Esophagus mucosa (tissue), 1 donor: ENCODE measurements around the gene H6PD. TPM values are rescaled to one million over a fixed set of nuclear protein-coding genes. Genes with fewer than 3 reads are reported as not detected.
A peak's percentile ranks its signal among the peaks of the same experiment; 100 is the strongest.

Experiments used
- ATAC-seq: fragments of 200-7000 bp; cut with Tn5 transposase; one replicate; pipeline ENCODE4 v1.9.1; 2020
- total RNA-seq: library from RNA; stranded (reverse); gene quantifications from one replicate; pipeline ENCODE4 v1.2.4, GENCODE V29; 2023
- donor health status: DM: yes; HTN: yes; CAD: no.

H6PD gene
- total RNA-seq, 1 donor from 2014 or later: 20.4 TPM

DNA sequence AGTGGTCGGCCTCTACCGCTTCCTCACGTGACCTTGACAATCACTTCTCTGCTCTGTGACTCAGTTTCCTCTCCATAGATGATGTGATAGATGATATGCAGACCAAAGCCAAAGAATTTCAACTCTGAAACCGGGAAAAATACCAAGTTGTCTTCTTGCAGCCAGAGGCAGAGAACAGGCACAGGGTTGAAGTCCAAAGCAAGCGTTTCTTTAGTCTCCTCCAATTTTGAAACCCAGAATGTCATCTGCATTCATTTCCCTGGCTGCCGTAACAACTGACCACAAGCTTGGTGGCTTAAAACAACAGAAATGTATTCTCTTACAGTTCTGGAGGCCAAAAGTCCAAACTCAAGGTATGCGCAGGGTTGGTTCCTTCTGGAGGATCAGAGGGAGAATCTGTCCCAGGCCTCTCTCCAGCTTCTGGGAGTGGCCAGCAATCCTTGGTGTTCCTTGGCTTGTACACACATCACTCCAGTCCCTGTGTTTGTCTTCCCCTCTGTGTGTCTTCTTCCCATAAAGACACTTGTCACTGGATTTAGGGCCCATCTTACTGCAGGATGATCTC, 30.3 kb upstream of the H6PD start:
- no peak for ATAC-seq

DNA sequence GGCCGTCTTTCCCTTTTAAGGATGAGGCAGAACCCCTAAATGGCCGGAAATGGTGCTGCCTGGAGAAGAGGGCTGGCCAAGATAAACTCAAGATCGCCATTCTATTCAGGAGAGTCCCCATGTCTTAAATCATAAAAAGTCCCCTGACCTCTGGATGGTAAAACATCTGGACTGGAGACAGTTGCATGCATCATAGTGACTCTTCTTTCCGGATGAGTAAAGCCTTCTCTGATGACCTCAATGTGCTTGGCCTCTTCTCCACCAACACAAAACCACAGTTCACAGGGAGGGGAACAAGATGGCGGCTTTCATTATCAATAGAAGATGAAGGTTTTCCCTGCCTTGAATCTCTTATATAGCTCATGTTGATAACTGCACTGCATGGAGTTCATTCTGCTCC, 27.5 kb upstream of the H6PD start:
- no peak for ATAC-seq

DNA sequence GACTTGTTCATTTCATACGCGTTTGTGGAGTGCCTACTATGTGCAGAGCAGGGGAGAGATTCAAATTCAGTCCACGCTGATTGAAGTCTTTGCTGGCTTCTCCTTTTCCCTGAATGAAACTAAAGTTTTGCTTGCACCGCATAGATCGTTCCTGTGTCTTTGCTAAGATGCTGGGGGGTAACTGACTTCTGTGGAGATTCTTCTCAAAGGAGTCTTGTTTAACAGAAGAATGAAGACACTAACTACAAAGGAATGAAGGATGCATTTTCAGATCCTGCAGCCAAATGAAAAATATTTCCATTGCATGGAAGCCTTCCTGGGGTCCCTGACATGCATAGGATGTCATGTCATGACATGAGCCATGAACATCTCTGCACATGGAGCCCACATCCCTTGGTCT, 26.9 kb upstream of the H6PD start:
- no peak for ATAC-seq

DNA sequence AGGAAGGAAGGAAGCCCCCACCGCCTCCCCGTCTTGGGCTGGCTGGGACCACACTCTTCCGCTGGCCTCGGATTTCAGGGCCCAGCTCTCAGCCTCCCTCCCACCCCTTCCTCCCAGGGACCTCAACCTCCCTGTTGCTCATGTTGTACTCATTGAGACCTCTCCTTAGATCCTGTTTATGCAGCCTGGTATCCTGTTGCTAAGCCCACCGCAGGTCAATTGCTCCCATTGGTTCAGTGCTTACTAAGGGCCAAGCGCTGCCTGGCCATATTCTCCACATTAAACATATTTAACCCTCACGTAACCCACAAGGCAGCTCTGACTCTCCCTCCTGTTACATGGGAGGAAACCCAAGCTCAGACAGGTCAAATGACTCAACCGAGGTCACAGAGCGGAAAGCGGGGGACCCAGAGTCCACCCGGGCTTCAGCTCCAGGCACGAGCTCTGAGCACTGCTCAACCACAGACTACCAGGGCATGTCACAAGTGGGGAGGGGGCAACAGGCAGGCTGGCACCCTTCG, 23.2 kb upstream of the H6PD start:
- peak; percentile 25 for ATAC-seq

DNA sequence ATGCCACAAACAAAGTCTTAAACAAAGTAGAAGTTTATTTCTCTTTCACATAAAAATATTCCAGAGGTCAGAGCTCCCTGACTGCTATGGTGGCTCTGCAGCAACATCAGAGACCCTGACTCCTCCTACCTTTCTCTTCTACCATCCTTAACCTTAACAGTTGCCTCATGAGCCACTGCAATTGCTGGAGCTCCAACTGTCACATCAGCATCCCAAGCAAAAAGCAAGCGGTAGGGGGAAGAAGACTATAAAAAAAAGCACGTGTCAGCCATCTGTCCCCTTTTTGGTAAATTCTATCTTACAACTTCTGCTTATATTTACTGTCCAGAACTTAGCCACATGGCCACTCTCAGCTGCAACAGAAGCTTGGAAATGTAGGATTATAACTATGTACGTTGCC, 21.8 kb upstream of the H6PD start:
- no peak for ATAC-seq

DNA sequence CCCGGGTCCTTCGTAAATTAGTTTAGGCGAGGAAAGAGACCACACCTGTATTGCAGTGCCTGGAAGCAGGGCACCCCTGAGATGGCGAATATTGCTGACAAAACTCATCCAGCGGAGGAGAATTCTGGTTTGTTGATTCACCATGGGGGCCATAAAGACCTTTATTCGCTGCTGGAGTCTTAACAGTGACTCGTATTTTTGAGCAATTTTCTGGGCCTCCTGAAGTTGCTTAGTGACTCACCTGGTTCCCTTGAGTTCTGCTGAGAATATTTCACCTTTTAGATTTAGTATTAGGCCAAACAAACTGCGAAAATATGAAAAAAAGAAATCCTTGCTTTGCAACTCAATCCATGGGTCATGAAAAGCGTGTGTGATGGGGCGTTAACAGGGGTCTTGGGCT, 20.6 kb upstream of the H6PD start:
- ATAC-seq: no peak

DNA sequence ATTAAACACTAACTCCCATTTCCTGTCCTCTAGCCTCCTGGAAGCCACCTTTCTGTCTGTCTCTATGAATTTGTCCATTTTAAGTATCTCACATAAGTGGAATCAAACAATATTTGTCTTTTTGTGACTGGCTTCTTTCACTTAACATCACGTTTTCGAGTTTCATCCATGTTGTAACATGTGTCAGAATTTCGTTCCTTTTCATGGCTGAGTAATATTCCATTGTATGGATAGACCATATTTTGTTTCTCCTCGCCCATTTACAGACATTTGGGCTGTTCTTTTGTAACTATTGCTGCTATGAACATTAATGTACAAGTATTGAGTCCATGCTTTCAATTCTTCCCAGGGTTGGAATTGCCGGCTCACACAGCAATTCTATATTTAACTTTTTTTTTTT, 15.7 kb upstream of the H6PD start:
- no peak for ATAC-seq

DNA sequence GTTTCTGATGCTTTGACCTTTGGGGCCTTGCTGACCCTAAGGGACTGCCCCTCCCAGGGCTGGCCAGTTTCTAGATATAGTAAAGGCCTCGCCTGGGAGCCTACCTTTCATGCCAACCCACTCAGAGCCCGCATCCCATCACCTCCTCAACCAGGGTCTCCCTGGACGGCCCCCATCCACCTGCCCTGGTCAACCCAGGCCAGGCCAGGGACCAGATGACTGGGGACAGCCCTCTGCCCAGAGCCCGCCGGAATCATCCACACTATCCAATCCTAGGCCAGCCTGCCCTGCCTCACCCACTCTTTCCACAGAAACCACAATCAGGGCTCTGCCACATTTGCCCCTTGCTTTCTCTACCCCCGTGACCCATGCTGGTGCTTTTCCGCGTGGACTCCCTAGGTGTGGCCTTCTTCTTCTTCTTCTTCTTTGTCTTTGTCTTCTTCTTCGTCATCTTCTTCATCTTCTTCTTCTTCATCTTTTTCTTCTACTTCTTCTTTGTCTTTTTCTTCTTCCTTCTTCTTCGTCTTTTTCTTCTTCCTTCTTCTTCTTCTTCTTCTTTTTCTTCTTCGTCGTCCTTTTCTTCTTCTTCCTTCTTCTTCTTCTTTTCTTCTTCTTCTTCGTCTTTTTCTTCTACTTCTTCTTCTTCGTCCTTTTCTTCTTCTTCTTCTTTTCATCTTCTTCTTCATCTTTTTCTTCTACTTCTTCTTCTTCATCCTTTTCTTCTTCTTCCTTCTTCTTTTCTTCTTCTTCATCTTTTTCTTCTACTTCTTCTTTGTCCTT, 11.5 kb upstream of the H6PD start:
- no peak for ATAC-seq

DNA sequence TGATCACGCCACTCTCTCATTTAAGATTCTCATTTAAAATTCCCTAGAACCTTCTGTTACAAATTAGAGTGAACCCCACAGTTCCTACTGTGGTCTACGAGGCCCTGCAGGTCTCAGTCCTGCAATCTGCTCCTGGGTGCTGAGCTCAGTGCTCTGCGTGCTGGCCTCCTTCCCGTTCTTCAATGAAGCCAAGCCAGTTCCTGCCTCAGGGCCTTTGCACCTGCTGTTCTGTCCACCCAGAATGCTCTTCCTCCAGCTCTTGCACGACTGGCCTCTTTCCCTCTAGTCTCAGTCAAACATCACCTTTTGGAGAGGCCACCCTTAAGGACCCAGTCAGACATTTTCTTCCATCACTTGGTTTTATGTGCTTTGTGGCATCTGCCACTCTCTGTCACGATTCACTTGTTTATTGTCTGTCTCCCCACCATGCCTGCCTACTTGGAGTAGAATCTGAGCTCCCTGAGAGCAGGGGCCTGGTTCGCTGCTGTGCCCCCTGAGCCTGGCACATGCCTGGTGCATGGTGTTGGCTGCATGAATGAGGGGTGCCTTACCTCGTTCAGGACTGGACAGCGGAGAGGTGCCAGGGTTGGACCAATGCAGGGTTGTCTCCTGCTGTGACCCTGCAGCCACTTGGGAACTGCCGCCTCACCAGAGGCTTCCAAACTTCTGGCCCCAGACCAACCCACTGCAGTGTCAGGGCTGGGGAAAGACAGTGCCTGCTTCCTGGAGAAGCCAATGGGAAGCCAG, 9.7 kb upstream of the H6PD start:
- no peak for ATAC-seq

DNA sequence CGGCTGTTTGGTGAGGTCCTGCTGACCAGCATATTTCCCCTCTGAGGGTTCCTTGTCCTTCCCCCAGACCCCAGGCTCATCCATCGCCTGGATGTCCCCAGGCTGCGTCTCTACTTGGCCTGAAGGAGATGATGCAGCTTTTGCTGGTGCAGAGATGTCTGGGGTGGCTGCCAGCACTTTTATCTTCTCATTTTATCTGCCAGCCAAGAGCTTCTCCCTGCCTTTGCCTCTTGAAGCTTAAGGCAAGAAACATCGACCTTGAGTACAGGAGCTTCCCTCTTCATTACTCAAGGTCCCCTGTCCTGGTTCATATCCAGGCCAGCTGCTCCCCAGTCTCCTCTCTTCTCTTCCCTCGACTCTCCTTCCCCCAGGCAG, 9.2 kb upstream of the H6PD start:
- ATAC-seq: no peak

DNA sequence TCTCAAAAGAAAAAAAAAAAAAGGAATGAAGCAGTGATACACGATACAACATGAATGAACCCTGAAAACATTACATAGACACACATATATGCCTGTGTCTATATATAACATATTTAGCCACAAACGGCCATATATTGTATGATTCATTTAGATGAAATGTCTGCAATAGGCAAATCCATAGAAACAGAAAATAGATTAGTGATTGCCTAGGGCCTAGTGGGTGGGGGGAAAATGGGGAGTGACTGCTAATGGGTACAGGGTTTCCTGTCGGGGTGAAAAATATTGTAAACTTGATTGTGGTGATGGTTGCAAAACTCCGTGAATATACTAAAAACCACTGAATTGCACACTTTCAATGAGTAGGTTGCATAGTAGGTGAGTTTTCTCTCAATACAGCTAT, 6.0 kb upstream of the H6PD start:
- ATAC-seq: no peak

DNA sequence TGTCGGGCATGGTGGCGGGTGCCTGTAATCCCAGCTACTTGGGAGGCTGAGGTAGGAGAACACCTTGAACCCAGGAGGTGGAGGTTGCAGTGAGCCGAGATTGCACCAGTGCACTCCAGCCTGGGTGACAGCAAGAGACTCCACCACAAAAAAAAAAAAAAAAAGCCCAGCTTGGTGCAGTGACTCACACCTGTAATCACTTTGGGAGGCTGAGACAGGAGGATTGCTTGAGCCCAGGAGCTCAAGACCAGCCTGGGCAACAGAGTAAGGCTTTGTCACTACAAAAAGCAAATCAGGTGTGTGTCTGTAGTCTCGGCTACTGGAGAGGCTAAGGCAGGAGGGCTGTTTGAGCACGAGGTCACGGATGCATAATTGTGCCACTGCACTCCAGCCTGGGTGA, 5.0 kb upstream of the H6PD start:
- no peak for ATAC-seq

DNA sequence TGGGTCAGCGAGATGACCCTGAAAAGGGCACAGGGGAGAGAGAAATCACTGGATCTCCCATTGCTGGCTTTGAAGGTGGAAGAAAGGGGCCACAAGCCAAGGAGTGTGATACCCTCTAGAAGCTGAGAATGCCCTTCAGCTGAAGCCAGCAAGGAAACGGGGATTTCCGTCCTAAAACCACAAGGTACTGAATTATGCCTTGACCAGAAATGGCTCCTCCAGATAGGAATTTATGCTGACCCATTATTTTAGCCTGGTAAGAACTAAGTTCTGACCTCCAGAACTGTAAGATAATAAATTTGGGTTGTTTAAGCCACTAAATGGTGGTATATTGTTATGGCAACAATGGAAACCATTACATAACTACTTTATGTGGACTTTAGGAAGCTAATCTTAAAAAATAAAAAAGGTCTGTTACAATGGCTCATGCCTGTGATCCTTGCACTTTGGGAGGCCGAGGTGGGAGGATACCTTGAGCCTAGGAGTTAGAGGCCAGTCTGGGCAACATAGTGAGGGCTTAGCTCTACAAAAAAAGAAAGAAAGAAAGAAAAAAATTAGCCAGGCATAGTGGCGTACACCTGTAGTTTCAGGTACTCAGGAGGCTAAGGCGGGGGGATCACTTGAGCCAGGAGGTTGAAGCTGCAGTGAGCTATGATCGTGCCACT, 3.6 kb upstream of the H6PD start:
- no peak for ATAC-seq

DNA sequence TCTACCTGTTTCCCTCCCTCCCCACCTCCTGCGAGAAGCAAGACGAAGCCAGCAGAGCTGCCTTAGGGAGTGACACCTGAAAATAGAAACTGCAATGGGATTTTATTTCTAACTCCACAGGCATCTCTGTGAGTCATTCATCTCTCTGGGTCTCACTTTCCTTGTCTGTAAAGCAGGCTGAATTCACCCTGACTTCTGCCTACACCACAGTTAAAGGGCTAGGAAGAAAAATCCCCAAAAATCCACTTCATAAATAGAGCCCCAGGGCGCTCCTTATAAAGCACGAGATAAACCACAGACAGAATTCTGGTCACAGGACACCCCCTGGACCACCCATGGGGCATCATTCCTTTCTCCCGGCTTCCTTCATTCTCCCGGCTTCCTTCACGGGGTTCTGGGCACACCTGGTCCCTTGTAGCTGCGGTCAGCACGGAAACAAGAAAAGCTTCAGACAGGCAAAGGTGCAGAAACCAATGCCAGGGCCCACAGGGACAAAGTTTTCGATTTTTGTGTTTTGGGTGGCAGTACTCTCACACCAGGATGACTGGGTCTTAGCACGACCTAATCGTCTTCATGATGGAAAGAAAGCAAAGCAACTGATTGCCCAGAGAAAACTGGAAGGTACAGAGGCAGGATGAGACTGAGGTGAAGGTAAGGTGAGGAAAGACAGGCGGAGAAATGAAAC, 2.8 kb upstream of the H6PD start:
- peak; percentile 14 for ATAC-seq

DNA sequence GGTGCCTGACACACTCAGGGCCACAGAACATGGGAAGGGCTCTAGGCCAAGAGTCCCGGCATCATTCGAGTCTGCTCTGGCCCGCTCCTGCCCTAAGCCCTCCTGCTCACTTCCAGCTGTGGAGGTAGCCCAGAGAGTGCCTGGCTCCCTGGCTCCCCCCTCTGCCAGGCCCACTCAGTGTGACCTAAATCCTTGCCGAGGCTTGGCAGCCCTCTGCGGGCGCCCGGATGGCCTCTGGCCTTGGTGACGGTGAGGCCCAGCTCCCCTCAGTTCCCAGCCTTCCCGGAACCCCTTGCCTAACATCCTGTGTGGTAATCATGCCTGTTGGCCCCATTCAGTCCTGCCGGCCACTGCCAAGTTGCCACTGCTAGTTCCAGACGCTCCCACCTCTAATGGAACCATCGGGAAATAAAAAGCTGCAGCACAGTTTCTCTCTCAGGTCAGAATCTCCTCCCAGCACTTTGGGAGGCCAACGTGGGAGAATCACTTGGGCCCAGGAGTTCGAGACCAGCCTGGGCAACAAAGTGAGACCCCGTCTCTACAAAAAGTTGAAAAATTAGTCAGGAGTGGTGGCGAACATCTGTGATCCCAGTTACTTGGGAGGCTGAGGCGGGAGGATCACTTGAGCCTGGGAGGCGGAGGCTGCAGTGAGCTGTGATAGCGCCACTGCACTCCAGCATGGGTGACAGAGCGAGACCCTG, 1.2 kb upstream of the H6PD start:
- ATAC-seq: peak; percentile 35

DNA sequence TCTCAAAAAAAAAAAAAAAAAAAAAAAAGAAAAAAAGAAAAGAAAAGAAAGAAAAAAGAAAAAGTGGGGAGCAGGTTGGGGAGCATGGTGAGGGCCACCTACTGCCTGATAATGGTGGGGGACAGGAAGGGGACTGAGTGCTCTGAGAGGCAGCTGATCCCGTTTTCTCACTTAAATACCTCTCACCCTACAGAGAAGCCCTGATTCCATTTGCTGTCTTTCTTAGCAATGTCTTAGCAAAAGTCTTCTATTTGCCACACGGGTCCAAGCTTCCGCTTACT, 692 bp upstream of the H6PD start:
- ATAC-seq: no peak

DNA sequence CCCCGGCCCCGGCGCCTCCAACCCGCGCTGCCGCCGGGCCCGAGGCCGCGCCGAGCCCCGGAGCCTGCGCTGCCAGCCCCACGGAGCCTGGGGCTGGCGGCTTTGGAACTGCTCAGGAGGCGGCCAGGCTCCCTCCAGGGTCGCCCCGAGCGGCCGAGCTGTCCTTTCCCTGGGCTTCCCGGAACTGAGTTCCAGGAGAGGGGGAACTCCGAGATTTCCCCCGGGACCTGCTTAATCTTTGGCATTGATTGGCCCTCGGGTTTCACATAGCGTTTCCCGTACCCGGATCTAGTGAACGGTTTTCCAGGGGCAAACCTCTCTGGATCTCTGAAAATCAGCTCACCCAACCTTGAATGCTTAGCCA, 504 bp downstream of the H6PD start:
- no peak for ATAC-seq

DNA sequence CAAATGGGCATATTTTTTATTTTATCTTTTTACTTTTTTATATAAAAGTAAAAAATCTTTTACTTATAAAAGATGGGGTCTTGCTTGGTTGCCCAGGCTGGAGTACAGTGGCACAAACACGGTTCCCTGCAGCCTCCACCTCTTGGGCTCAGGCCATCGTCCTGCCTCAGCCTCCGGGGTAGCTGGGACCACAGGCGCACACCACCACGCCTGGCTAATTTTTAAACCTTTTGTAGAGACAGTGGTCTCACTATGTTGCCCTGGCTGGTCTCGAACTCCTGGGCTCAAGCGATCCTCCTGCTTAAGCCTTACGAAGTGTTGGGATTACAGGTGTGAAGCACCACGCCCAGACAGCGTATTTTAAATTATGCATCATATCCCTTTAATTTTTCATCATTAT, 986 bp downstream of the H6PD start:
- no peak for ATAC-seq

DNA sequence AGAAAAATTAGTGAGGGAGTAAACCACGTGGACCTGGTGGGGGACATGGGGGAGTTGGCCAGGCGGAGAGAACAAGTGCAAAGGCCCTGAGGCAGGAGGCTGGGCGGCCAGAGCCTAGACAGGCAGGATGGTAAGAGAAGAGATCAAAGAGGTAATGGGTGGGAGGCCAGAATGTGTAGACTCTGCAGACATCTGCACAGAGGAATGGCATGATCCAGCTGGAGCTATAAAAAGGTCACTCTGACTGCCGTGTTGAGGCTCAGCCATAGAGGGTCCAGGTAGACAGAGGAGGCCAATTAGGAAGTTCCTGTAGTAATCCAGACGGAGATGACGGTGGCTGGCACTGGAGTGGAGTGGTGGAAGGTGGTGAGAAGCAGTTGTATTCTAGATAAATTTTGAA, 3.6 kb downstream of the H6PD start:
- no peak for ATAC-seq

DNA sequence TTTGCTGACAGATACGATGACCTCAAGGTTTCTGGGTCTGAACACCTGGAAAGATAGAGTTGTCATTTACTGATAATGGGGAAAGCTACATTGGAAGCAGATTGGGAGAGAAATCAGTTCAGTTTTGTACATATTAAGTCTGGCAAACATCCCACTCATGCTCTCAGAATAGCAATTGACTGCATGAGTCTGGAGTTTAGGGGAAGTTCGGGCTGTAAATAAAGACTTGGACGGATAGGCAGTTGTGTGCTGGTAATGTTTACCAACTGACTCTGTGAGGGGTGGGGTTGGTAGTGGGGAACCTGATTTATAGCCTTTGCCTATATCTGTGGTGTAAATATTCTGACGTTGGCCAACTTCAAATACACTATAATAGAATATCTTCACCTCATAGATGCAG, 4.0 kb downstream of the H6PD start:
- ATAC-seq: no peak

DNA sequence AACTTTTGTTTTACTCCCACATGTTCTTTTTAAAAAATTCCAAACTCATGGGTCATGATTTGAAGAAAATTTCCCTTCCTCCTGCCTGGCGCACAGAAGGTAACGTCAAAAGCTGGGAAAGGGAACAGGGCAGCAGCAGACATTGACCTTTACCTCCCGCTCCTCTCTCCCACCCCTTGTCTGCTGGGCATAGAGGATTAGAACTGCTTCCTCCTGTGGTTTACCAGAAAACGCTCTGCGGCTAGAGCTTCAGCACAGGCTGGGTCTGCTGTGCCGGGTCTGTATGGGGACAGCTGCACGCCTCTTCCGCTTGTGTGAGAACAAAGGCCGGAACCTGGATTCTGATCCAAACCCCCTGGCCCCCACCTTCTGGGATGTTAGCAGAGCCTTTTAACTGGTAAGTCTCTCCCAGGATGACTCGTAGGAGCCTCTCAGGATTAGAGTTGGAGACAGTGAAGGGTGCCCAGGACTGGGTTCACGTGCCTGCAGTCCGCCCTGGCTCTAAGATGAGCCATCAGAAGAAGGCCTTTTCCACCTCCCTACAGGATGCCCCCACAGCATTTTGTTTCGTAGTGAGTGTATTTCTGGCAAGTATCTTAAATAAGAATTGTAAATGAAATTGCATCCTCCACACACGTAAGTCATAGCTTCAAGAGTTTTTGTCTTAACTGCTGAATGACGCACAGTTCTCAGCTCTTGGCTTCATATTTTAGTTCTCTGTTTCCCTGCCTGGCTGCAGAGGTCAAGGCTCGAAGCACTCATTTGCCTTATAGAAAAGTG, 5.2 kb downstream of the H6PD start:
- ATAC-seq: peak; percentile 4
